ENCODE data around the gene ZNF662.

The ZNF662 gene

DNA sequence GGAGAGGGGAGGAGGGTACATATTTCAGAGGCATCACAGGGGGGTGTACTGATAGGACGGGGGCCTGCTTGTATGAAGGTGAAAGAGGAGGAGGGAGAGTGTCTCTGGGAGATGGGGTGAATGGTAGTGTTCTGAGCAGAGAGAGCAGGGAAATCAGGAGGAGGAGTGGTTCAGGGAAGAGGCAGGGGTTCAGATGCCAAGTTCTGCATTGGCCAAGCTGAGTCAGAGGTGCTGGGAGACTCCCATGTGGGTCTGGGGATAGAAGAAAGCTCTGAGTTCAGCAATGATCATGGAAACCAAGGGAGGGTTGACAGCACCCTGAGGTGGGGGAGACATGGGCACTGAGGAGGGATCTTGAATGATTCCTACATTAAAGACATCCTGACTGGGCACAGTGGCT, 33.2 kb upstream of the ZNF662 start:
- no peak overlapping the region for H3K9ac ChIP-seq (ENCODE audit: insufficient read length, low read depth)
- TF ChIP-seq ZNF274 (IDR thresholded peaks at IDR 0.05; ENCODE audit: low read depth, low read length) (no peak), SUZ12 (IDR thresholded peaks at IDR 0.05; ENCODE audit: extremely low read depth, insufficient read depth, insufficient read length) (no peak), YY1 (IDR thresholded peaks at IDR 0.05; ENCODE audit: insufficient read depth, insufficient read length) (no peak)
- H3K4me3 ChIP-seq (ENCODE audit: insufficient read length, low read depth): no peak overlapping the region
- no peaks in the 10 kb centered on the region; the same call in 1 of the 2 replicates for H3K9me3 ChIP-seq (ENCODE audit: insufficient read depth, low read length)
- no peak for DNase-seq (ENCODE audit: low read depth, low spot score)
- no peaks in the 10 kb centered on the region for H3K4me1 ChIP-seq (ENCODE audit: insufficient read depth, insufficient read length)
- H3K27me3 ChIP-seq (ENCODE audit: insufficient read depth, insufficient read length): peaks cover 13% of the 10 kb centered on the region
- no peaks in the 10 kb centered on the region for H3K36me3 ChIP-seq (ENCODE audit: insufficient read depth, insufficient read length, low read length)

DNA sequence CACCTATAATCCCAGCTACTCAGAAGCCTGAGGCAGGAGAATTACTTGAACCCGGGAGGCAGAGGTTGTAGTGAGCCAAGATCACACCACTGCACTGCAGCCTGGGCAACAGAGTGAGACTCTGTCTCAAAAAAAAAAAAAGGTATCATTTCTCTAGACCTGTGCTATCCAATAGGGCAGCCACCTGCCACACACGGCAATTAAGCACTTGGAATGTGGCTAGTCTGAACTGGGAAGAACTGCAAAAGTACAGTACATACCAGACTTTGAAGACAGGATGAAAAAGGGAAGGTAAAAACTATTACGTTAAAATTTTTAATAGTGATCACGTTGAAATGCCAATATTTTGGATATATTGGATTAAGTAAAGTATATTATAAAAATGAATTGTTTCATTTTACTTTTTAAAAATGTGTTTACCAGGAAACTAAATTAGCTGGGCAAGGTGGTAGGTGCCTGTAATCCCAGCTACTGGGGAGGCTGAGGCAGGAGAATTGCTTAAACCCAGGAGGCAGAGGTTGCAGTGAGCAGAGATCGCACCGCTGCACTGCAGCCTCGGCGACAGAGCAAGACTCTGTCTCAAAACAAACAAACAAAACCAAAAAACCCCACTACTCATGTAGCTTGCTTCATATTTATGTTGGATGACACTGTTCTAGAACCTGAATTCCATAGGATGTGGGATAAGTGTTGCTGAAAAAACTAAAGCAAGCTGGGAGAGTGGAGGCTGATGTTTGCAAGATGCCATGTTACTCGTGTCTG, 32.5 kb upstream of the ZNF662 start:
- no peak for TF ChIP-seq YY1 (IDR thresholded peaks at IDR 0.05; ENCODE audit: insufficient read depth, insufficient read length)
- no peak for TF ChIP-seq ZNF274 (IDR thresholded peaks at IDR 0.05; ENCODE audit: low read depth, low read length)
- TF ChIP-seq SUZ12 (IDR thresholded peaks at IDR 0.05; ENCODE audit: extremely low read depth, insufficient read depth, insufficient read length): no peak
- H3K9me3 ChIP-seq (ENCODE audit: insufficient read depth, low read length): no peaks in the 10 kb centered on the region; the same call in 1 of the 2 replicates
- DNase-seq (ENCODE audit: low read depth, low spot score): no peak
- no peak overlapping the region for H3K9ac ChIP-seq (ENCODE audit: insufficient read length, low read depth)
- no peak overlapping the region for H3K4me3 ChIP-seq (ENCODE audit: insufficient read length, low read depth)
- no peaks in the 10 kb centered on the region for H3K36me3 ChIP-seq (ENCODE audit: insufficient read depth, insufficient read length, low read length)
- no peaks in the 10 kb centered on the region for H3K4me1 ChIP-seq (ENCODE audit: insufficient read depth, insufficient read length)
- H3K27me3 ChIP-seq (ENCODE audit: insufficient read depth, insufficient read length): peaks cover 13% of the 10 kb centered on the region

DNA sequence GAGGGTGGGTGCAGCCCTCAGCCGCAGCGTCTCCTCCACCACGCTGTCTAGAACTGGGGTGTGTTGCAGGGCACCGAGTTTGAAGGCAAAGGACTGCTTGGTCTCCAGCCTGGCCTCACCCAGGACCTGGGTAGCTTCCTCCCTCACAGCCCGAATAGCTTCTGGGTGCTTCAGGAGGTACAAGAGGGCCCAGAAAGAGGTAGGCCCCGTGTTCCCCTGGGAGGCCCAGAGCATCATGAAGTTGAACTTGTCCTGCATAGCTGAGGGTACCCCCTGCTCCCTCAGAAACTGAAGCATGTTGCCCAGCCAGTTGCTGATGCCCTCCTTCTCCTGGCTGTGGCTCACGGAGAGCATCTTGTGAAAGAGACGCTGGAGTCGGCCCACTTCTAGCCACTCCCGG, 31.2 kb upstream of the ZNF662 start:
- no peaks in the 10 kb centered on the region; the same call in 1 of the 2 replicates for H3K9me3 ChIP-seq (ENCODE audit: insufficient read depth, low read length)
- no peak overlapping the region for H3K9ac ChIP-seq (ENCODE audit: insufficient read length, low read depth)
- H3K27me3 ChIP-seq (ENCODE audit: insufficient read depth, insufficient read length): peaks cover 10% of the 10 kb centered on the region
- no peaks in the 10 kb centered on the region for H3K4me1 ChIP-seq (ENCODE audit: insufficient read depth, insufficient read length)
- H3K36me3 ChIP-seq (ENCODE audit: insufficient read depth, insufficient read length, low read length): no peaks in the 10 kb centered on the region
- no peak overlapping the region for H3K4me3 ChIP-seq (ENCODE audit: insufficient read length, low read depth)
- no peak for TF ChIP-seq ZNF274 (IDR thresholded peaks at IDR 0.05; ENCODE audit: low read depth, low read length)
- no peak for TF ChIP-seq SUZ12 (IDR thresholded peaks at IDR 0.05; ENCODE audit: extremely low read depth, insufficient read depth, insufficient read length)
- no peak for TF ChIP-seq YY1 (IDR thresholded peaks at IDR 0.05; ENCODE audit: insufficient read depth, insufficient read length)
- no peak for DNase-seq (ENCODE audit: low read depth, low spot score)

DNA sequence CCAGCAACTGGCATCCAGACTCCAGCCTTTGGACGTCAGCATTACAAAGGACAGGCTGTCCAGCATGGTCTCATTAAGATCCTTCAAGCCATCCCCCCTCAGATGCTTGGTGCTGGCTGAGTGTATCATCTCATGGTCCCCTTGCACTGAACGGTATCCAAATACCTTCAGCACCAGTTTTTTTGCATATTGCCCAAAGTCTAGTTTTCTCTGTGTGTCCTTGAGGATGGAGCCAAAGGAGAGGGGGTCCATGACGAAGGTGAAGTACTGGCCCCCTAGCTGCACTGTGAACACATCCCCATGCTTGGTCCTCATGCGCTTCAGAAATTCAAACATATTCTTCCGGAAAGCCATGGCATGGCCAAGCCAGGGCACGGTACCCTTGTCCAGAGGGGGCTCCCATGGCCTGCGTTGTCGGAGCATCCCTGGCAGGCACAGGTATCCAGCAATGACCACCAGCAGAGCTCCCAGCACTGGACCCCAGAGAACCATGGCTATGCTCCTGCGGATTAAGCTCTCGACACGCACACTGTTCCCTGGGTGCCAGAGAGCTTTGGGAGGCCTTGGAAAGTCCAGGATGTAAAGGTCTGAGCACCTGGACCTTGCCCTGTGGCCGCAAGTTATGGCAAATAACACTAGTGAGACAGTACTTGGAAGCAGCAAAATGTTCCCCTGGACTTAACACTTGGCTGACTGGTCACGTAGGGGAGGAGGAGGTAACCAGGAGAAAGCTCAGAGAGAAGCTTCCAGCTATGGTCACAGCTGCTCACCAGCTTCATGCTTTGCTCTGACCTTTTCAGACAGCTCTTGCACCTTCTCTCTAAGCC, 30.4 kb upstream of the ZNF662 start, which contains the start of gene CYP8B1:
Gene CYP8B1, minus strand, starts transcription at position 555 of the 827 bp plus-strand sequence. Its CDS starts 63 bp downstream, at position 492.
- Histone ChIP-seq H3K9me3 (ENCODE audit: insufficient read depth, low read length) (no peaks in the 10 kb centered on the region; the same call in 1 of the 2 replicates), H3K9ac (ENCODE audit: insufficient read length, low read depth) (no peak within 1 kb of the TSS), H3K4me1 (ENCODE audit: insufficient read depth, insufficient read length) (peaks cover 3% of the 10 kb centered on the region), H3K4me3 (ENCODE audit: insufficient read length, low read depth) (no peak within 1 kb of the TSS), H3K27me3 (ENCODE audit: insufficient read depth, insufficient read length) (peaks cover 14% of the 10 kb centered on the region), H3K36me3 (ENCODE audit: insufficient read depth, insufficient read length, low read length) (no peaks in the 10 kb centered on the region)
- DNase-seq (ENCODE audit: low read depth, low spot score): no peak
- TF ChIP-seq YY1 (IDR thresholded peaks at IDR 0.05; ENCODE audit: insufficient read depth, insufficient read length): no peak
- no peak for TF ChIP-seq SUZ12 (IDR thresholded peaks at IDR 0.05; ENCODE audit: extremely low read depth, insufficient read depth, insufficient read length)
- TF ChIP-seq ZNF274 (IDR thresholded peaks at IDR 0.05; ENCODE audit: low read depth, low read length): no peak

DNA sequence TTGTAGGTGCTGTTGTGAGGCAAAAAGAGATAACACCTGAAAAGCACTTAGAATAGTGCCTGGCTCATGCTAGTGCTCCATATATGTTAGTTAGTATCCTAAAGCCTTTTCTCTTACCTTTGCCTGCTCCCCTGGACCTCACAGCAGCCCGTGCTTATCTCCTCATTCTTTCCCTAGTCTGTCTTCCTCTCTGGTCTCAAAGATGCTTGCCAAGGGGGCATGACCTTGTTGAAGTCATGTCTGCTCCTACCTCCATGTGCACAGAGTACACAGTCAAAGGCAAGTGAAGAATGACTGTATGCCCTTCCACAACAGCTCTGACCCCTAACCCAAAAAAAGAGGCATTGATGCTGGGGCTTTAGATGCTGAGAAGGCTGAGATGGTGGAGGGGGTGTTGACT, 29.5 kb upstream of the ZNF662 start:
- TF ChIP-seq YY1 (IDR thresholded peaks at IDR 0.05; ENCODE audit: insufficient read depth, insufficient read length): no peak
- no peak for TF ChIP-seq SUZ12 (IDR thresholded peaks at IDR 0.05; ENCODE audit: extremely low read depth, insufficient read depth, insufficient read length)
- TF ChIP-seq ZNF274 (IDR thresholded peaks at IDR 0.05; ENCODE audit: low read depth, low read length): no peak

DNA sequence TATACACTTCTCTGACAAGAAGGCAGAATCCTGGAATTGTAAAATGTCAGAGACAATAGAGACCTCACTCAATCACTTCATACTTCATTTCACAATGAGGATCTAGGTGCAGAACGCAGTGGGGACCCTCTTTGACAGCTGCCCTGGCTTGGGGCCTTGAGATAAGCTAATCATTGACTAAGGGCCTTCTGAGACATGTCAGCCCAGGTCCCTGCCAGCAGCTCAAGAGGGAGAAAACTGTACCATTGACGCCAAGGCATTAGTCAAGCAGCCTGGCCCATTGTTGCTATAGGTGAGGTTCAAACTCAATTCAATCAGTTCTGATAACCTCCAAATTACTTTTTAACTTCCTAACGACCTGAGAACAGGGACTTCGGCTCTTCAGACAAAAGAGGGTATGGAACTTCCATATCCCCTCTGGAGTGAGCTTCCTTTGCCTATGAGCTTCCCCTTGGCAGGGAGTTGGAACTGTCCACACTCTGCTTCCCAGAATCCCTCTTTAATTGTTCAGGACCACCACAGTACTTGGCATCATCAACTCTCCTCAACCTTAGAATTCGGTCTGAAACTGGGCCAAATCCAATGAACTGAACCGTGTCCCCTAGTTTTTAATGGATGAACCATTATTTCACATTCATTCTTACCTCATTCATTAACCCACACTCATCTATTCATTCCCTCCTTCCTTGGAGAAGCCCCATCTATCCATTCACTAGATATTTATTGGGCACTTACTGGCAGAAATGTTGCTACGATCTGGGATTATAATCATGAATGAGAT, 28.8 kb upstream of the ZNF662 start:
- peaks cover 14% of the 10 kb centered on the region for H3K27me3 ChIP-seq (ENCODE audit: insufficient read depth, insufficient read length)
- TF ChIP-seq SUZ12 (IDR thresholded peaks at IDR 0.05; ENCODE audit: extremely low read depth, insufficient read depth, insufficient read length) (no peak), YY1 (IDR thresholded peaks at IDR 0.05; ENCODE audit: insufficient read depth, insufficient read length) (no peak), ZNF274 (IDR thresholded peaks at IDR 0.05; ENCODE audit: low read depth, low read length) (no peak)

More for the DNA sequence above, 29.5 kb upstream of the ZNF662 start:
- Histone ChIP-seq H3K9me3 (ENCODE audit: insufficient read depth, low read length) (no peaks in the 10 kb centered on the region; the same call in 1 of the 2 replicates), H3K4me1 (ENCODE audit: insufficient read depth, insufficient read length) (peaks cover 4% of the 10 kb centered on the region), H3K4me3 (ENCODE audit: insufficient read length, low read depth) (no peak overlapping the region), H3K36me3 (ENCODE audit: insufficient read depth, insufficient read length, low read length) (no peaks in the 10 kb centered on the region), H3K27me3 (ENCODE audit: insufficient read depth, insufficient read length) (peaks cover 14% of the 10 kb centered on the region), H3K9ac (ENCODE audit: insufficient read length, low read depth) (no peak overlapping the region)
- DNase-seq (ENCODE audit: low read depth, low spot score): no peak

More for the DNA sequence above, 28.8 kb upstream of the ZNF662 start:
- H3K9ac ChIP-seq (ENCODE audit: insufficient read length, low read depth): no peak overlapping the region
- no peak for DNase-seq (ENCODE audit: low read depth, low spot score)
- H3K4me3 ChIP-seq (ENCODE audit: insufficient read length, low read depth): no peak overlapping the region
- no peaks in the 10 kb centered on the region; the same call in 1 of the 2 replicates for H3K9me3 ChIP-seq (ENCODE audit: insufficient read depth, low read length)
- no peaks in the 10 kb centered on the region for H3K36me3 ChIP-seq (ENCODE audit: insufficient read depth, insufficient read length, low read length)
- H3K4me1 ChIP-seq (ENCODE audit: insufficient read depth, insufficient read length): peaks cover 4% of the 10 kb centered on the region

All from NT2/D1 (cell line).